Fibroblast of mammary gland (primary cell): ENCODE data around the gene SPATS1.

ENCODE experiments used
- DNase-seq: peaks from one replicate; pipeline ENCODE4 v3.0.0-alpha.2; 2010; ENCODE audit warnings: low read depth
- H3K4me3 ChIP-seq: 2 replicates; pipeline ENCODE4 v1.5.1; 2011; ENCODE audit warnings: low read depth, mild to moderate bottlenecking, low read length, moderate library complexity; ENCODE audit not compliant: control insufficient read depth
- CTCF ChIP-seq: conservative IDR thresholded peaks from 2 replicates; pipeline ENCODE4 v1.5.1; 2011; ENCODE audit warnings: low read depth, low read length, inconsistent platforms; ENCODE audit not compliant: control insufficient read depth, insufficient read depth

The SPATS1 gene

GRCh38 chr6:44333273-44333919, 9.1 kb upstream of the SPATS1 start:
- no peak for TF ChIP-seq CTCF
- DNase-seq = no peak
- no peak overlapping the region for H3K4me3 ChIP-seq

- H3K4me3 ChIP-seq = no peak overlapping the region
- DNase-seq = peak; percentile 18
- TF ChIP-seq CTCF = no peak
Measured at GRCh38 chr6:44333942-44334341, 8.5 kb upstream of the SPATS1 start.

- no peak overlapping the region for H3K4me3 ChIP-seq
- DNase-seq = no peak
- no peak for TF ChIP-seq CTCF
Measured at GRCh38 chr6:44335631-44336030, 6.8 kb upstream of the SPATS1 start.

GRCh38 chr6:44338228-44339122, 4.0 kb upstream of the SPATS1 start:
- TF ChIP-seq CTCF = peak; percentile 80
- DNase-seq = peak; percentile 63

GRCh38 chr6:44339301-44339700, 3.1 kb upstream of the SPATS1 start:
- no peak overlapping the region for H3K4me3 ChIP-seq
- DNase-seq = no peak
- TF ChIP-seq CTCF = no peak

More at GRCh38 chr6:44338228-44339122, 4.0 kb upstream of the SPATS1 start:
- H3K4me3 ChIP-seq = no peak overlapping the region

GRCh38 chr6:44339763-44340625, 2.5 kb upstream of the SPATS1 start:
- peak; percentile 68 for DNase-seq
- no peak overlapping the region for H3K4me3 ChIP-seq
- no peak for TF ChIP-seq CTCF
